ENCODE data around the gene PLA2G2E. TPM values are rescaled to one million over a fixed set of nuclear protein-coding genes. Genes with fewer than 3 reads are reported as not detected.
A peak's percentile ranks its signal among the peaks of the same experiment; 100 is the strongest.

PLA2G2E gene
- total and polyA plus RNA-seq, 4 donors = not detected

- no peak overlapping the region for H3K9ac ChIP-seq (ENCODE audit: low read depth in 1 of 2, low read length in 2 of 2)
- peaks cover 0 to 5% (median 0%) of the 10 kb centered on the region in 4 donors for H3K27me3 ChIP-seq (ENCODE audit: control insufficient read depth in 4 of 4, insufficient read depth in 4 of 4, low read length in 3 of 4)
- H3K4me3 ChIP-seq (ENCODE audit: low read depth in 1 of 3, low read length in 3 of 3) = no peak overlapping the region
- no peak for DNase-seq (ENCODE audit: low spot score)
- no peak overlapping the region for H3K27ac ChIP-seq (ENCODE audit: low read depth in 1 of 2, low read length in 2 of 2)
- 84% methylated on average over 16 of the region's 16 CpGs for WGBS
- no peaks in the 10 kb centered on the region for H3K36me3 ChIP-seq (ENCODE audit: control insufficient read depth in 4 of 4, insufficient read depth in 3 of 4, low read depth in 1 of 4, low read length in 3 of 4)
- TF ChIP-seq SP1 (IDR thresholded peaks at IDR 0.05) = no peak
- H3K4me1 ChIP-seq (ENCODE audit: control insufficient read depth in 4 of 4, insufficient read depth in 4 of 4, low read length in 3 of 4) = no peaks in the 10 kb centered on the region
- no peaks in the 10 kb centered on the region for H3K9me3 ChIP-seq (ENCODE audit: control insufficient read depth in 4 of 4, low read length in 3 of 4)
These were observed 46.2 kb downstream of the PLA2G2E start for GRCh38 chr1:19877181-19877750.

DNA sequence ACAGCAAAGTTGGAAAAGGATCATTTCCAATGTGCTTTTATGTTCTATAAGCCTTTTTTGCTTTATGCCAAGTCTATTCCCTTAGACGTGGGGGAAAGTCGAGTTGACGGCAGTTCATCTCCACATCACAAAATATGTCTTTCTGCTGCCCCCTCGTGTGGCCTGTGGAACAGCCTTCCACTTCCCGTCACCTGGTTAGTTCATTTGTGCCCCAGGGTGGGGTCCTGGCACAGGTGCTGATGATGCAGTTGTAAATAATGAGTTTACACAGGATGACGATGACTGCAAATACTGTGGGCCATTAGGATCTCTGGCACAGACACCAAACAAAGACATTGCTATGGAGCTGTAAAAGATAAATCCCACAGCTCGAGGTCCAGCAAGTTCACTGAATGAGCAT lies 51.2 kb downstream of the PLA2G2E start:
- peaks cover 0 to 5% (median 0%) of the 10 kb centered on the region in 4 donors for H3K27me3 ChIP-seq (ENCODE audit: control insufficient read depth in 4 of 4, insufficient read depth in 4 of 4, low read length in 3 of 4)

More for the DNA sequence above, 51.2 kb downstream of the PLA2G2E start:
- 31% methylated on average over 7 of the region's 7 CpGs for WGBS
- Histone ChIP-seq H3K9me3 (ENCODE audit: control insufficient read depth in 4 of 4, low read length in 3 of 4) (no peaks in the 10 kb centered on the region), H3K9ac (ENCODE audit: low read depth in 1 of 2, low read length in 2 of 2) (no peak overlapping the region), H3K4me1 (ENCODE audit: control insufficient read depth in 4 of 4, insufficient read depth in 4 of 4, low read length in 3 of 4) (no peaks in the 10 kb centered on the region), H3K4me3 (ENCODE audit: low read depth in 1 of 3, low read length in 3 of 3) (no peak overlapping the region), H3K36me3 (ENCODE audit: control insufficient read depth in 4 of 4, insufficient read depth in 3 of 4, low read depth in 1 of 4, low read length in 3 of 4) (no peaks in the 10 kb centered on the region), H3K27ac (ENCODE audit: low read depth in 1 of 2, low read length in 2 of 2) (no peak overlapping the region)
- no peak for DNase-seq (ENCODE audit: low spot score)
- TF ChIP-seq RXRA (IDR thresholded peaks at IDR 0.05) = peak; percentile 28 to 36
- no peak for TF ChIP-seq HNF4G (IDR thresholded peaks at IDR 0.05)
- TF ChIP-seq, protein P1, sequence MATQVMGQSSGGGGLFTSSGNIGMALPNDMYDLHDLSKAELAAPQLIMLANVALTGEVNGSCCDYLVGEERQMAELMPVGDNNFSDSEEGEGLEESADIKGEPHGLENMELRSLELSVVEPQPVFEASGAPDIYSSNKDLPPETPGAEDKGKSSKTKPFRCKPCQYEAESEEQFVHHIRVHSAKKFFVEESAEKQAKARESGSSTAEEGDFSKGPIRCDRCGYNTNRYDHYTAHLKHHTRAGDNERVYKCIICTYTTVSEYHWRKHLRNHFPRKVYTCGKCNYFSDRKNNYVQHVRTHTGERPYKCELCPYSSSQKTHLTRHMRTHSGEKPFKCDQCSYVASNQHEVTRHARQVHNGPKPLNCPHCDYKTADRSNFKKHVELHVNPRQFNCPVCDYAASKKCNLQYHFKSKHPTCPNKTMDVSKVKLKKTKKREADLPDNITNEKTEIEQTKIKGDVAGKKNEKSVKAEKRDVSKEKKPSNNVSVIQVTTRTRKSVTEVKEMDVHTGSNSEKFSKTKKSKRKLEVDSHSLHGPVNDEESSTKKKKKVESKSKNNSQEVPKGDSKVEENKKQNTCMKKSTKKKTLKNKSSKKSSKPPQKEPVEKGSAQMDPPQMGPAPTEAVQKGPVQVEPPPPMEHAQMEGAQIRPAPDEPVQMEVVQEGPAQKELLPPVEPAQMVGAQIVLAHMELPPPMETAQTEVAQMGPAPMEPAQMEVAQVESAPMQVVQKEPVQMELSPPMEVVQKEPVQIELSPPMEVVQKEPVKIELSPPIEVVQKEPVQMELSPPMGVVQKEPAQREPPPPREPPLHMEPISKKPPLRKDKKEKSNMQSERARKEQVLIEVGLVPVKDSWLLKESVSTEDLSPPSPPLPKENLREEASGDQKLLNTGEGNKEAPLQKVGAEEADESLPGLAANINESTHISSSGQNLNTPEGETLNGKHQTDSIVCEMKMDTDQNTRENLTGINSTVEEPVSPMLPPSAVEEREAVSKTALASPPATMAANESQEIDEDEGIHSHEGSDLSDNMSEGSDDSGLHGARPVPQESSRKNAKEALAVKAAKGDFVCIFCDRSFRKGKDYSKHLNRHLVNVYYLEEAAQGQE (IDR thresholded peaks at IDR 0.05) = no peak
- TF ChIP-seq RAD21 (IDR thresholded peaks at IDR 0.05) = peak; percentile 75 to 77
- no peak for TF ChIP-seq GABPA (IDR thresholded peaks at IDR 0.05 in 1 of 2, conservative IDR thresholded peaks at IDR 0.05 in 1 of 2)
- TF ChIP-seq CTCF (IDR thresholded peaks at IDR 0.05; ENCODE audit: low read depth, low read length, missing input control) = peak; percentile 51

Other genes starting within 250 kb of the PLA2G2E start
- 1 to 10 TPM; 5.2 to 9.5 TPM for gene TMCO4, start 123.7 kb downstream of the PLA2G2E start, total RNA-seq
- gene TMCO4, start 123.7 kb downstream of the PLA2G2E start, polyA plus RNA-seq = 1 to 10 TPM; 4.0 to 6.8 TPM
- gene RNF186, start 108.3 kb downstream of the PLA2G2E start, total RNA-seq = under 1 TPM; 0.17 to 0.33 TPM
- gene RNF186, start 108.3 kb downstream of the PLA2G2E start, polyA plus RNA-seq = under 1 TPM; 0.23 to 0.38 TPM
- gene OTUD3, start 41.2 kb downstream of the PLA2G2E start, total RNA-seq = 1 to 10 TPM; 3.5 to 4.0 TPM
- gene OTUD3, start 41.2 kb downstream of the PLA2G2E start, polyA plus RNA-seq = under 1 TPM; 0.36 to 0.71 TPM
- 100 to 1,000 TPM in 1 of 2 donors, not detected in 1; 441 TPM for gene PLA2G2A, start 56.0 kb upstream of the PLA2G2E start, total RNA-seq
- gene PLA2G2A, start 56.0 kb upstream of the PLA2G2E start, polyA plus RNA-seq = 1,000 to 10,000 TPM; 1,565 to 1,724 TPM
- 1 to 10 TPM in 1 of 2 donors, not detected in 1; 2.0 TPM for gene PLA2G5, start 146.6 kb upstream of the PLA2G2E start, total RNA-seq
- gene PLA2G5, start 146.6 kb upstream of the PLA2G2E start, polyA plus RNA-seq = 1 to 10 TPM; 2.3 to 2.9 TPM
- gene PLA2G2D, start 195.9 kb upstream of the PLA2G2E start, total RNA-seq = under 1 TPM; 0.08 to 0.14 TPM
- gene PLA2G2D, start 195.9 kb upstream of the PLA2G2E start, polyA plus RNA-seq = under 1 TPM in 1 of 2 donors, not detected in 1; 0.06 TPM
- under 1 TPM in 1 of 2 donors, not detected in 1; under 0.01 TPM for gene PLA2G2F, start 215.7 kb upstream of the PLA2G2E start, total RNA-seq
- not detected for gene PLA2G2F, start 215.7 kb upstream of the PLA2G2E start, polyA plus RNA-seq